HG03342 (cell line): ENCODE results near the gene NSMF.
"Not testable (repeated sequence)": the region's sequence is repeated elsewhere in the genome, so short reads cannot be mapped to it uniquely, and the experiment has no call there.

Experiments
- ATAC-seq: cut with Tn5 transposase; IDR thresholded peaks from one replicate; pipeline ENCODE4 v1.9.1; 2021; ENCODE audit warnings: mild to moderate bottlenecking, moderate library complexity; ENCODE audit not compliant: unreplicated experiment

The NSMF gene

GRCh38 chr9:137416006-137416562 lies 43.0 kb downstream of the NSMF start:
- no peak for ATAC-seq

- no peak for ATAC-seq
Measured at GRCh38 chr9:137415451-137415850, 43.7 kb downstream of the NSMF start.

- no peak for ATAC-seq
Measured at GRCh38 chr9:137412431-137412830, 46.7 kb downstream of the NSMF start.

- ATAC-seq = no peak
Measured at GRCh38 chr9:137411645-137412380, 47.3 kb downstream of the NSMF start.

- no peak for ATAC-seq
Measured at GRCh38 chr9:137411260-137411644, 47.9 kb downstream of the NSMF start.

- ATAC-seq = no peak
Measured at GRCh38 chr9:137410891-137411249, 48.3 kb downstream of the NSMF start.

- not testable (repeated sequence) for ATAC-seq
Measured at GRCh38 chr9:137410236-137410890, 48.8 kb downstream of the NSMF start.

GRCh38 chr9:137409515-137409914 lies 49.6 kb downstream of the NSMF start:
- ATAC-seq = no peak

GRCh38 chr9:137408651-137409405 lies 50.3 kb downstream of the NSMF start:
- ATAC-seq = no peak

- no peak for ATAC-seq
Measured at GRCh38 chr9:137407590-137408300, 51.4 kb downstream of the NSMF start.

GRCh38 chr9:137406876-137407589 lies 52.1 kb downstream of the NSMF start:
- peak; percentile 42 for ATAC-seq

GRCh38 chr9:137406085-137406760 lies 52.9 kb downstream of the NSMF start:
- no peak for ATAC-seq

GRCh38 chr9:137405677-137406081 lies 53.5 kb downstream of the NSMF start:
- ATAC-seq = no peak

- ATAC-seq = no peak
Measured at GRCh38 chr9:137404961-137405567, 54.1 kb downstream of the NSMF start.

- no peak for ATAC-seq
Measured at GRCh38 chr9:137403269-137403668, 55.9 kb downstream of the NSMF start.

- no peak for ATAC-seq
Measured at GRCh38 chr9:137402746-137403145, 56.4 kb downstream of the NSMF start.

GRCh38 chr9:137398561-137399468 lies 60.3 kb downstream of the NSMF start:
- ATAC-seq = no peak

- ATAC-seq = no peak
Measured at GRCh38 chr9:137397675-137398423, 61.3 kb downstream of the NSMF start.
